Suprapubic skin (tissue), 4 donors: ENCODE data around the gene HCK.

Source experiments
- CTCF ChIP-seq, 2 donors: fragments of 200-600 bp in 1 of 2; fragments of 450-650 bp in 1 of 2; sonication (generic) in 1 of 2; IDR thresholded peaks; one replicate each; pipeline ENCODE4 v1.5.1; 2016 to 2019; ENCODE audit warnings: antibody characterized with exemption in 2 of 2, mild to moderate bottlenecking in 1 of 2, moderate library complexity in 1 of 2
- EP300 ChIP-seq: sonication (generic); formaldehyde crosslinking; IDR thresholded peaks from one replicate; pipeline ENCODE4 v1.6.1; 2017; ENCODE audit warnings: antibody characterized with exemption
- POLR2A ChIP-seq, 2 donors: fragments of 450-650 bp; IDR thresholded peaks; one replicate each; pipeline ENCODE4 v1.6.1; 2017; ENCODE audit warnings: antibody characterized with exemption in 2 of 2, mild to moderate bottlenecking in 2 of 2, moderate library complexity in 2 of 2
- POLR2AphosphoS5 ChIP-seq, 3 donors: sonication (generic); formaldehyde crosslinking; IDR thresholded peaks; one replicate each; pipeline ENCODE4 v1.6.1; 2017; ENCODE audit warnings: antibody characterized with exemption in 3 of 3

DNA sequence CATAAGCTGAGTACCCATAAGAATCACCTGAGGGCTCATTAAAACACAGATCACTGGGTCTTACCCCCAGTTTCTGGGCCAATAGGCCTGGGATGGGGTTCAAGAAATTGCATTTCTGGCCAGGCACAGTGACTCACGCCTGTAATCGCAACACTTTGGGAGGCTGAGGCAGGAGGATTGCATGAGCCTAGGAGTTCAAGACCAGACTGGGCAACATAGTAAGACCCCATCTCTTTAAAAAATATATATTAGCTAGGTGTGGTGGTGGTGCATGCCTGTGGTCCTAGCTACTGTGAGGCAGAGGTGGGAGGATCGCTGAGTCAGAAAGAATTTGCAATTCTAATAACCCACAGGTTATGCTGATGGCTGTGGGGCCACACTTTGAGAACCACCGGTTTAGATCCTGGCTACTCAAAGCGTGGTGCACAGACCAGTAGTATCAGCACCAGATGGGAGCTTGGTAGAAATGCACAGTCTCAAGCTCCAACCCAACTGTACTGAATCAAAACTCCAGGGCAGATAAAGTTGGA, 39.8 kb upstream of the HCK start:
- no peak for TF ChIP-seq CTCF (IDR thresholded peaks at IDR 0.05)
- TF ChIP-seq POLR2A (IDR thresholded peaks at IDR 0.05), result no peak
- no peak for TF ChIP-seq EP300
- no peak for TF ChIP-seq POLR2AphosphoS5 (IDR thresholded peaks at IDR 0.05)
